Measurements from ENCODE around the gene CELF3. TPM values are rescaled to one million over a fixed set of nuclear protein-coding genes. Genes with fewer than 3 reads are reported as not detected.

The CELF3 gene
- total and polyA plus RNA-seq, 2 of the 4 experiments (the other 2 are of a cell fraction), result not detected

DNA sequence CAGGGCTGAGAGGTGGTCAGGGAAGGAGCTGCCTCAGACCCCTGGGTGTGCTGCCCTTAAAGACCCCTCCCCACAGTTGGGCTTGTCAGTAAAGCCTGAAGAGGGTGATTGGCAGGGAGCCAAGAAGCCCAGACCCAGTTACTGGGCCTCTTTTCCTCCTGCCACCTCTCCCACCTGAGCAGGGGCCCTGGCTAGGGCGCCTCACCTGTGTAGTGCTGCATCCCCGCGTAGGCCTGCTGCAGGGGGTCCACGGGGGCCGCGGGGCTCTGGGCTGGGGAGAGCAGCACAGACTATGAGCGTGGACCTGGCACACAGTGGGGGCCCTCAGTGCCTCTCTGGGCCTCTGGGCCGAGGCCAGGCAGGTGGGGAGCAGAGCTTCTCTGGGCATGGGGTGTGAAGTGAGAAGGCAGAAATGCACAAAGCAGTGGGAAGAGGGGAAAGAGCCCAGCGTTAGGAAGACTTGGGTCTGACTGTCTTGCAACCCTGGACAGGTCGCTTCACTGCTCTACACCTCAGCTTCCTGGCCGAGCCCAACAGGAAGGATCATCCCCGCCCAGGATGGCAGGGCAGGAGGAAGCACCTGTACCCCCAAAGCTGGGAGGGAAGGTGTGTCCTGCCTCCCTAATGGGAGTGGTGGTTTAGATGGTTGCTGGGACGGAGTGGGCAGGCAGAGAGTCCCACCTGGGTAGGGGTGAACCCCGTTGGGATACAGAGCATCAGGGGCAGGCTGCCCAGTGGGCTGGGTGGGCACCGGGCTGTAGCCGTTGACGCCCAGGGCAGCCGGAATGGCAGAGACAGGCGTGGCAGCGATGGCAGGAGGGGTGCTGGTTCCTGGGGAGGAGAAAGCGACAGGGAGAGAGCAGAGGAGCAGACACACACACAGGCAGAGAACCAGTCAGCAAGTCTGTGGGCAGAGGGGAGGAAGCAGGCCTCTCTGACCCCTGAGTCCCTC lies 9.9 kb downstream of the CELF3 start (continued):
- TF ChIP-seq SMC3 (IDR thresholded peaks at IDR 0.05; ENCODE audit: low read depth, low read length) (no peak), CHD1 (IDR thresholded peaks at IDR 0.05; ENCODE audit: low read depth, low read length) (no peak)

GRCh38 chr1:151705753-151706463 lies 10.7 kb downstream of the CELF3 start:
- no peaks in the 10 kb centered on the region for H3K79me1 ChIP-seq (ENCODE audit: low read depth in 1 of 2, low read length in 2 of 2)
- dilution Hi-C loops (cut with HindIII; ENCODE audit: low sequenced_read_pairs, unreplicated experiment) (no loop called here), in situ Hi-C loops (cut with MboI; ENCODE audit: low sequenced_read_pairs) (no loop called here), intact Hi-C loops (cut with micrococcal nuclease) (no loop called here)
- H3K4me2 ChIP-seq (ENCODE audit: low read depth, low read length), result no peak overlapping the region
- no peaks in the 10 kb centered on the region; the same call in 1 of the 2 replicates for H4K20me1 ChIP-seq (ENCODE audit: insufficient read depth, low read length)
- no peak overlapping the region for H2AK9ac ChIP-seq (replicated peaks; ENCODE audit: low read depth, low read length, poor library complexity)
- no peaks in the 10 kb centered on the region for H3K9me3 ChIP-seq (ENCODE audit: control insufficient read depth, insufficient read depth, low read length)
- no peak overlapping the region for H2BK120ac ChIP-seq (ENCODE audit: low read depth, low read length)
- no peak overlapping the region for H4K91ac ChIP-seq (ENCODE audit: insufficient read depth, low read depth, low read length)
- no peak overlapping the region for H3K9ac ChIP-seq (ENCODE audit: low read depth, low read length)
- no peak overlapping the region for H4K8ac ChIP-seq (ENCODE audit: low read depth in 2 of 2, low read length in 2 of 2)
- peak overlapping the region; percentile 32 for H2AFZ ChIP-seq (replicated peaks; ENCODE audit: low read length, poor library complexity)
- CTCF ChIA-PET, result no interaction called here
- H3K36me3 ChIP-seq (ENCODE audit: control insufficient read depth, insufficient read depth, low read length), result peaks cover 11% of the 10 kb centered on the region
- H3K14ac ChIP-seq (replicated peaks; ENCODE audit: low read depth, low read length), result no peak overlapping the region
- no peak overlapping the region for H3K4ac ChIP-seq (ENCODE audit: low read depth, low read length)
- no peak overlapping the region for H3K23ac ChIP-seq (ENCODE audit: low read depth, low read length)
- DNase-seq (peak; percentile 18), ATAC-seq (ENCODE audit: low read depth) (no peak)
- BruUV-seq (replicated peaks), result no TSS peak
- H3K4me1 ChIP-seq (ENCODE audit: control insufficient read depth, insufficient read depth, low read length), result no peaks in the 10 kb centered on the region
- H2BK20ac ChIP-seq (ENCODE audit: low read depth, low read length), result no peak overlapping the region
- no peak for TF ChIP-seq ELK1 (IDR thresholded peaks at IDR 0.05; ENCODE audit: borderline replicate concordance, low read depth, low read length)
- no peak for TF ChIP-seq MAFK (IDR thresholded peaks at IDR 0.05; ENCODE audit: low read depth, low read length)
- H2AK5ac ChIP-seq (ENCODE audit: low read depth, low read length), result no peak overlapping the region
- POLR2A ChIA-PET (ENCODE audit: unreplicated experiment), result no interaction called here
- H2BK5ac ChIP-seq (ENCODE audit: low read depth, low read length, poor library complexity, severe bottlenecking), result no peak overlapping the region
- H3K9me1 ChIP-seq (ENCODE audit: insufficient read depth, low read length), result no peaks in the 10 kb centered on the region
- H3K4me3 ChIP-seq (ENCODE audit: insufficient read depth, low read depth, low read length), result no peak overlapping the region
- no peak overlapping the region for H2BK15ac ChIP-seq (ENCODE audit: low read depth, low read length)
- no peak overlapping the region for H3K18ac ChIP-seq (ENCODE audit: low read depth, low read length)
- peaks cover 7% of the 10 kb centered on the region for H3K27me3 ChIP-seq (ENCODE audit: control insufficient read depth, insufficient read depth, low read length)
- 67% methylated on average over 6 of the region's 11 CpGs; no CpG with 5 or more reads in 1 of the 2 experiments for WGBS, 2 experiments (ENCODE audit: extremely low coverage in 2 of 2, insufficient read length in 1 of 2)
- H4K5ac ChIP-seq (ENCODE audit: low read depth, low read length), result no peak overlapping the region
- H3K56ac ChIP-seq (ENCODE audit: extremely low read depth, insufficient read depth, low read length), result no peak overlapping the region
- H3K27ac ChIP-seq (ENCODE audit: insufficient read depth, low read length), result no peak overlapping the region
